OCI-LY3 (cell line): ENCODE results near the gene SSUH2.
"Not testable (repeated sequence)": the region's sequence is repeated elsewhere in the genome, so short reads cannot be mapped to it uniquely, and the experiment has no call there.

Source experiments
- H2AFZ ChIP-seq: fragments of 200-600, 300-600 bp; shearing (Covaris generic); 2 replicates; pipeline ENCODE4 v1.6.0; 2014; ENCODE audit warnings: antibody characterized with exemption, low read depth, low read length
- H3K27ac ChIP-seq: fragments of 200-600, 300-600 bp; sonication (generic); 2 replicates; pipeline ENCODE4 v1.5.1; 2014; ENCODE audit warnings: mild to moderate bottlenecking, low read length, moderate library complexity, mixed read lengths
- H3K27me3 ChIP-seq: fragments of 200-600, 300-600 bp; sonication (generic); 2 replicates; pipeline ENCODE4 v1.6.1; 2014; ENCODE audit warnings: low read depth, low read length, mixed read lengths
- H3K36me3 ChIP-seq: fragments of 200-600, 300-600 bp; sonication (generic); replicated peaks from 2 replicates; pipeline ENCODE3; 2014; ENCODE audit warnings: low read depth, low read length, mixed read lengths
- H3K4me1 ChIP-seq: fragments of 300-600, 200-600 bp; sonication (generic); 2 replicates; pipeline ENCODE4 v1.6.1; 2014; ENCODE audit warnings: low read length, mixed read lengths
- H3K4me2 ChIP-seq: fragments of 200-600, 300-600 bp; sonication (generic); 2 replicates; pipeline ENCODE4 v1.6.1; 2014; ENCODE audit warnings: low read length, mixed read lengths
- H3K4me3 ChIP-seq: fragments of 300-600, 200-600 bp; sonication (generic); 2 replicates; pipeline ENCODE4 v1.5.1; 2014; ENCODE audit warnings: antibody characterized with exemption, mild to moderate bottlenecking, low read length, moderate library complexity
- H3K79me2 ChIP-seq: fragments of 300-600, 200-600 bp; shearing (Covaris generic); 2 replicates; pipeline ENCODE4 v1.6.1; 2014; ENCODE audit warnings: mild to moderate bottlenecking, low read length, mixed read lengths
- H3K9ac ChIP-seq: fragments of 300-600, 200-600 bp; shearing (Covaris generic); 2 replicates; pipeline ENCODE4 v1.6.0; 2014; ENCODE audit warnings: mild to moderate bottlenecking, low read length, moderate library complexity
- H3K9me3 ChIP-seq: fragments of 200-600, 300-600 bp; shearing (Covaris generic); 2 replicates; pipeline ENCODE4 v1.6.1; 2014; ENCODE audit warnings: low read length, mixed read lengths; ENCODE audit not compliant: insufficient read depth
- H4K20me1 ChIP-seq: fragments of 200-600, 300-600 bp; sonication (generic); 2 replicates; pipeline ENCODE4 v1.6.1; 2016; ENCODE audit warnings: low read length, mixed read lengths; ENCODE audit not compliant: insufficient read depth
- CTCF ChIP-seq: fragments of 200-600, 300-600 bp; sonication (generic); IDR thresholded peaks from 2 replicates; pipeline ENCODE4 v1.5.1; 2014; ENCODE audit warnings: antibody characterized with exemption, low read length, low read depth
- EZH2phosphoT487 ChIP-seq: fragments of 200-600 bp; shearing (Covaris generic); IDR thresholded peaks from 2 replicates; pipeline ENCODE4 v1.6.1; 2018; ENCODE audit warnings: antibody characterized with exemption, mixed run types, low read depth

SSUH2 gene

GRCh38 chr3:8655387-8655835 is 10.8 kb upstream of the SSUH2 start:
- H3K79me2 ChIP-seq = no peaks in the 10 kb centered on the region
- H3K4me2 ChIP-seq = no peak overlapping the region
- H3K27ac ChIP-seq = no peak overlapping the region
- H3K4me3 ChIP-seq = no peak overlapping the region
- TF ChIP-seq CTCF (no peak), EZH2phosphoT487 (no peak)
- H3K27me3 ChIP-seq = 0 out of 2 replicates have a peak, but pooled peaks cover 9% of the 10 kb centered on the region
- no peaks in the 10 kb centered on the region for H3K9me3 ChIP-seq
- H3K4me1 ChIP-seq = no peaks in the 10 kb centered on the region
- H3K9ac ChIP-seq = no peak overlapping the region
- no peaks in the 10 kb centered on the region for H4K20me1 ChIP-seq
- no peak overlapping the region for H2AFZ ChIP-seq
- H3K36me3 ChIP-seq = no peaks in the 10 kb centered on the region

- H3K4me1 ChIP-seq, H3K27ac ChIP-seq: not testable (repeated sequence)
Measured at GRCh38 chr3:8654572-8655329, 10.2 kb upstream of the SSUH2 start.

GRCh38 chr3:8653800-8654408 is 9.3 kb upstream of the SSUH2 start:
- H4K20me1 ChIP-seq = no peaks in the 10 kb centered on the region
- no peaks in the 10 kb centered on the region for H3K79me2 ChIP-seq
- no peaks in the 10 kb centered on the region for H3K4me1 ChIP-seq
- H3K4me2 ChIP-seq = no peak overlapping the region
- H2AFZ ChIP-seq = no peak overlapping the region
- H3K4me3 ChIP-seq = no peak overlapping the region
- 0 out of 2 replicates have a peak, but pooled peaks cover 9% of the 10 kb centered on the region for H3K27me3 ChIP-seq
- H3K9ac ChIP-seq = no peak overlapping the region
- H3K9me3 ChIP-seq = no peaks in the 10 kb centered on the region
- no peak for TF ChIP-seq CTCF
- no peak for TF ChIP-seq EZH2phosphoT487
- no peaks in the 10 kb centered on the region for H3K36me3 ChIP-seq
- H3K27ac ChIP-seq = no peak overlapping the region

More at GRCh38 chr3:8654572-8655329, 10.2 kb upstream of the SSUH2 start:
- not testable (repeated sequence) for H3K9ac ChIP-seq, H3K4me3 ChIP-seq, H4K20me1 ChIP-seq, H3K9me3 ChIP-seq, H2AFZ ChIP-seq, H3K36me3 ChIP-seq, H3K79me2 ChIP-seq, H3K4me2 ChIP-seq, H3K27me3 ChIP-seq

GRCh38 chr3:8652324-8652987 is 7.9 kb upstream of the SSUH2 start:
- TF ChIP-seq EZH2phosphoT487 = no peak
- no peak for TF ChIP-seq CTCF
- no peaks in the 10 kb centered on the region for H3K79me2 ChIP-seq
- H3K4me2 ChIP-seq = no peak overlapping the region
- no peaks in the 10 kb centered on the region for H3K9me3 ChIP-seq
- H2AFZ ChIP-seq = no peak overlapping the region
- 0 out of 2 replicates have a peak, but pooled peaks cover 9% of the 10 kb centered on the region for H3K27me3 ChIP-seq
- no peak overlapping the region for H3K9ac ChIP-seq
- H3K36me3 ChIP-seq = no peaks in the 10 kb centered on the region
- H3K27ac ChIP-seq = no peak overlapping the region
- H4K20me1 ChIP-seq = no peaks in the 10 kb centered on the region
- H3K4me3 ChIP-seq = no peak overlapping the region
- H3K4me1 ChIP-seq = no peaks in the 10 kb centered on the region
